Central memory CD4-positive, alpha-beta T cell (primary cell): Measurements from ENCODE around the gene USP21.

Experiments used
- DNase-seq: peaks from one replicate; pipeline ENCODE4 v3.0.0; 2022

Gene USP21

GRCh38 chr1:161196111-161196510 is 36.8 kb downstream of the USP21 start:
- DNase-seq = no peak

DNA sequence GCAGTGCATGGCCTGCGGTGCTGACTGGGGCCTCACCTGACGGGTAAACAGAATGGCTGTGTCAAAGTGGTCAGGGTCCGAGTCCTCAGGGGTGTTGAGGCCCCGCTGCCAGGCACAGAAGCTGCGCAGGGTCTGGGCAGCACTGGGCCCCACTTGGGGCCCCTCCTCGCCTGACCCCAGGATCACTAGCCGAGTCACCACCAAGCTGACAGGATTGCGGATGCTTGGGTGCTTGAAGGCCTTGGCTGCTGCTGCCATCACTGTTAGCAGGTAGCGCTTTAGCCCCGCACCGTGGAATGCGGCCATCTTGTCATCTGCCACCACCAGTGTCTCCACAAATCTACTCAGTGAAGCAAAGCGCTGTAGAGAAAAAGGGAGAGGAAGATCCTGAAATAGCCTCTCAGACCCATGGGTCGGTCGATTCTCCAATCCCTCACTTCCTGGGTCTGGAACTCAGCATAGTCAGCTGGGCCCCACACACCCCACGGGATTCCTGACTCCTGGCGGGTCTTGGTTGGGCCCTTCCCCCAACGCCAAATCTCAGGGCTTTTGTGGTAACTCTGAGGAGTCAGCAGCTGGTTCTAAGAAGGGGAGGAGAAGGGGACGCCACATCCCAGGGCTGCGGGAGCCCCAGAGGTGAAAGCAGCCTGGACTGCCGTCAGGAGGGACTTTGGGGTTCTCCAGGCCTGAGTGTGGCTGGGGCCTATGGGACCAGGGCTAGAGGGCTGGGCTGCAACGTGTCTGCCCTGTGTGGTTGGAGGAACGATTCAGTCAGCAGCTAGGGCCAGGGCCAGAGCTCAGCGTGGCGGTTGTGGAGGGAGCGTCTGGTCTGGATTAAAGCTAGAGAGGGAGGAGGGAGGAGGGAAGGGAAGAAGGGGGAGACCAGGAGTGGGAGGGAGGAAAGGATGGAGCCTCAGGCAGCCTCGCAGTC is 37.5 kb downstream of the USP21 start:
- no peak for DNase-seq

DNA sequence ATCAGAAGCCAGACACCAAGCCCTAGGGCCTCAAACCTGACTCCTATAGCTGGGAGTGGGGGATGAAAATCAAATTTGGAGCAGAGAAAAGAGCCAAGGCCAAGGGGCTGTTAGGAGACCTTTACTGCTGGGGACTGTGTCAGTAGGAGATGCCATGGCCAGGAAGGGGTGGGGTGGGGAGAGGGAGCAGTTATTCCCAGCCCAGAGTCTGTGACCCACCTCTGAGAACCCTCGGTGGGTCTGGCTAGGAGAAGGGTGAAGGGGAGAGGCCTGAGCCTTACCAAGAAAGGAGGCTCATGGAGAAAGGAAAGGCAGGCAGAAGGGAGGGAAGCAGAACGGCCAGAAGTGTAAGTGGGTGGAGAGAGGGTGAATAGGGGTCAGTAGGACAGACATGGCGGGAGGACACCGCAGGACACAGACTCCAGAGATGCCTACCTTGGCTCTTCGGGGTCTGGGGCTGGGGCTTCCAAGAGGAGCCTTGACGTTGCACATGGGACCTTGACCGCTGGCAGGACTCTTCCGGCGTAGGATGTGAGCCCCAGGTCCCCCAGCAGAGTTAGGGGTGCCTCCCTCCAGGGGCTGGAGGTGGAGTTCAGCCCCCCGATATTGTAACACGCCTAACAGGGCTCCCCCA is 38.4 kb downstream of the USP21 start:
- no peak for DNase-seq

DNA sequence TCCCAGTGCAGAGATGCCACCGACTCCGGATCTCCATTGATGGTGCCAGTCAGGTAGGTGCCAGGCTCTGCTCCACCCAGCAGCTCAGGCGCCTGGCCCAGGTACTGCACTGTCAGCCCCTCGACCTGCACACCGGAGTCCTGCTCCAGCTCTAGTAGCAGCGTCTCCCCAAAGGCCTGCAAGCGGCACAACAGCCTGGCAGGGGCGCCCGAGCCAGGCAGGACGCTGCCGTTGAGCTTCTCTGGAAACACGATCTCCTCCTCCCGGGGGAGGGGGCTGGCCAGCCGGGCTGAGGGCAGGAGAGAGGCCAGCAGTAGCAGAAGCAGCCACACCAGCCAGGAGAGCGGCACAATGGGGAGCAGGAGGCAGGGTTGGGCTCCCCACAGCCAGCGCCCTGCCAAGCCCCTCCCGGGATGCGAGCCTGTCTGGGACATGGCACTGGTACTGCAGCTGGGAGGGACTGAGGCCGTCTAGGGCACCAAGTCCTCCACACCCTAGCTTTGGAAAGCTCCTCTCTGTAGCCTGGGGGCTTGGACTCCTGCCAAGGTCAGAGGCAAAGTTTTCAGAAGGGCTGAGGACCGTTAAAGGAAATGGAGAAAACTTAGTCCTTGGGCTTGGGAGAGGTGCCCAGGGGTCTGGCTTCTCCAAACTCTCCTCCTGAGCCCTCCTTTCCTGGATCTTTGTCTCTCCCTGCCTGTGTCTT is 39.0 kb downstream of the USP21 start:
- DNase-seq = no peak

- DNase-seq = no peak
Measured at GRCh38 chr1:161198897-161199431, 39.7 kb downstream of the USP21 start, which contains the start of gene ADAMTS4. Gene ADAMTS4 (minus strand): TSS chr1:161199054. CDS start chr1:161198627, 427 bp downstream.

DNA sequence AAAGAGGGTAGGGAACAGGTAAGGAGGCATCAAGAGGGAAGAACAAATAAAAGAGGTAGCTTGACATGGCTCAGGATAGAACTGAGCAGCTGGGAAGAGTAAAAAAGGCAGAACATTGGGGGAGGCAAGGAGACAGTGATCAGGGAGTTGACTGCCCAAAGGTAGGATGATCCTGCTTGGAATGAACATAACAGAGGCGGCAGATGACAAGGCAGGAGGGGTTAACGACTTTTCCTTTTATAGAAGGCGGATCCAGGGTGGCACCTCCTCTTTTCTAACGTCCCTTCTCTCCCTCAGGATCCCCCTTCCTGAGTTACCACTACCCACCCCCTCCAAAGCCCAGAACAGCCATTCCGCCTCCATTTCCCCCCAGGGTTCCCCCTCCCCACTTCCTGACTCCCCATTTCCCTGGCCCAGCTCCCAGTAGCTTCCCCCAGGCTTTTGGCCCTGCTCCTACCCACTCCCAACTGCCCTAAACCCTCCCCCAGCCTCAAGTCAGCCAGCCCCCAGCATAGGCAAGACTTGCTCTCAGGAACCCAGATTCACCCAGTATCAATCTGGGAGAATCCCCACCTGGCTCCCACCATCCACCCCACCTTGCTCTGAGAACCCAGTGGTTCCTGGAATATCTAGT is 40.3 kb downstream of the USP21 start:
- no peak for DNase-seq

GRCh38 chr1:161200421-161200991 is 41.2 kb downstream of the USP21 start:
- DNase-seq = no peak

GRCh38 chr1:161200992-161201835 is 41.9 kb downstream of the USP21 start:
- DNase-seq = no peak

GRCh38 chr1:161201836-161202712 is 42.8 kb downstream of the USP21 start, which contains the start of gene NDUFS2:
Gene NDUFS2 (plus strand): TSS chr1:161202367. CDS start chr1:161202386, 19 bp downstream.
- peak; percentile 93 for DNase-seq

DNA sequence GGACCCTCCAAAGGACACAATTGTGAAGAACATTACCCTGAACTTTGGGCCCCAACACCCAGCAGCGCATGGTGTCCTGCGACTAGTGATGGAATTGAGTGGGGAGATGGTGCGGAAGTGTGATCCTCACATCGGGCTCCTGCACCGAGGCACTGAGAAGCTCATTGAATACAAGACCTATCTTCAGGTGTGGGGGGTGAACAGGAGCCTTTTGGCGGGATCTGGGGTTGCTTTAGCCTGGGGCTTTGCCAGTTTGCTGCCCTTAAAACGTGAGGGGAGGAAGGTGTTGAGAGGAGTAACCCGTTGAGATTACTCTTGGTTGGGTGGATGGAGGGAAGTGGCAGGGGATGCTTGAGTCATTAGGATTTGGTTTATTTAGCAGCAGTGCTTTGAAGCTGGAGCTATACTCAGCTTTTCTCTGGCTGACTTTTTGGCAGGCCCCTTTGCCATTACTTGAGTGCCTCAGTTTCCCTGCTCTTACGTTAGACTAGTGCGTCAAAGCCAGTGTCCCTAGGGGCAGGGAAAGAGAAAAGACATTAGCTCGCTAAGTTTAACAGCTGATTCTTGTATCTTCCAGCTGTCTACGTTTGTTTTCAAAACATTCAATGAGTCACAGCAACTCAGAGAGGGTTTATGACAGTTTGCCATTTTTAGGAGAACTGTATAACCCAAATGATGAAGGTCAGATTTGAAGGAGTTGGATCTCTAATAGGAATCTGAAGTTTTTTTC is 47.3 kb downstream of the USP21 start:
- DNase-seq = no peak

- no peak for DNase-seq
Measured at GRCh38 chr1:161207173-161207572, 47.9 kb downstream of the USP21 start.

- peak; percentile 52 for DNase-seq
Measured at GRCh38 chr1:161209790-161210409, 50.6 kb downstream of the USP21 start.

- DNase-seq = no peak
Measured at GRCh38 chr1:161214369-161214768, 55.1 kb downstream of the USP21 start.

DNA sequence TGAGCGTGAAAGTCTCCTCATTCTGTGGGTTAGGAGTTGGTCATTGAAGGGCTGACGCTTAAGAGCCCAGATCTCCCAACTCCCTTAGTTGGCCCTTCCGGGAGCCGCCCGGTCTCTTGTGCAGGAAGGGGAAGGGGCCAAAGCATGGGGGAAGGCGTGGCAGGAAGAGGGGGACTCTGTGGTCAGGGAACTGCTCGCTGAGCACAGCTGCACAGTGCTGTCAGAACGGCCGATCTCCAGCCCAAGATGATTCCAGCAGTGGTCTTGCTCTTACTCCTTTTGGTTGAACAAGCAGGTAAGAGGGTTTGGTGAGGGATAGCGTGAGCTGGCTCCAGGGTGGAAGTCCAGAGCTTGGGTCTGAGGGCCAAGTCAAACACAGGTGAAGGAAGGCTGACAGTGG is 55.8 kb downstream of the USP21 start, which contains the start of gene FCER1G:
TSS of gene FCER1G (plus strand) at position 220 of the 400 bp plus-strand sequence. CDS start at position 247, 27 bp downstream.
- no peak for DNase-seq
